Measurements from ENCODE around the gene WBP1L.

The WBP1L gene

GRCh38 chr10:102723989-102724388 is 19.8 kb upstream of the WBP1L start:
- Histone ChIP-seq H3K4me1 (ENCODE audit: insufficient read depth, insufficient read length) (no peaks in the 10 kb centered on the region), H3K27me3 (ENCODE audit: insufficient read depth, insufficient read length) (no peaks in the 10 kb centered on the region), H3K36me3 (ENCODE audit: insufficient read depth, insufficient read length, low read length) (peaks cover 41% of the 10 kb centered on the region), H3K4me3 (ENCODE audit: insufficient read length, low read depth) (no peak overlapping the region), H3K9me3 (ENCODE audit: insufficient read depth, low read length) (no peaks in the 10 kb centered on the region), H3K9ac (ENCODE audit: insufficient read length, low read depth) (no peak overlapping the region)
- DNase-seq (ENCODE audit: low read depth, low spot score), result no peak
- no peak for TF ChIP-seq YY1 (IDR thresholded peaks at IDR 0.05; ENCODE audit: insufficient read depth, insufficient read length)

- no peak for DNase-seq (ENCODE audit: low read depth, low spot score)
- Histone ChIP-seq H3K4me1 (ENCODE audit: insufficient read depth, insufficient read length) (no peaks in the 10 kb centered on the region), H3K9ac (ENCODE audit: insufficient read length, low read depth) (no peak overlapping the region), H3K36me3 (ENCODE audit: insufficient read depth, insufficient read length, low read length) (peaks cover 50% of the 10 kb centered on the region), H3K27me3 (ENCODE audit: insufficient read depth, insufficient read length) (no peaks in the 10 kb centered on the region), H3K4me3 (ENCODE audit: insufficient read length, low read depth) (no peak overlapping the region), H3K9me3 (ENCODE audit: insufficient read depth, low read length) (no peaks in the 10 kb centered on the region)
- no peak for TF ChIP-seq ZNF274 (IDR thresholded peaks at IDR 0.05; ENCODE audit: low read depth, low read length)
- no peak for TF ChIP-seq YY1 (IDR thresholded peaks at IDR 0.05; ENCODE audit: insufficient read depth, insufficient read length)
- TF ChIP-seq SUZ12 (IDR thresholded peaks at IDR 0.05; ENCODE audit: extremely low read depth, insufficient read depth, insufficient read length), result no peak
Measured at GRCh38 chr10:102726274-102726673, 17.5 kb upstream of the WBP1L start.

- H3K36me3 ChIP-seq (ENCODE audit: insufficient read depth, insufficient read length, low read length), result peaks cover 55% of the 10 kb centered on the region
- no peak overlapping the region for H3K9ac ChIP-seq (ENCODE audit: insufficient read length, low read depth)
- no peak overlapping the region for H3K4me3 ChIP-seq (ENCODE audit: insufficient read length, low read depth)
Measured at GRCh38 chr10:102727037-102727818, 16.5 kb upstream of the WBP1L start.

GRCh38 chr10:102729029-102730026 is 14.4 kb upstream of the WBP1L start:
- peaks cover 67% of the 10 kb centered on the region for H3K36me3 ChIP-seq (ENCODE audit: insufficient read depth, insufficient read length, low read length)

More at GRCh38 chr10:102727037-102727818, 16.5 kb upstream of the WBP1L start:
- Histone ChIP-seq H3K4me1 (ENCODE audit: insufficient read depth, insufficient read length) (no peaks in the 10 kb centered on the region), H3K9me3 (ENCODE audit: insufficient read depth, low read length) (no peaks in the 10 kb centered on the region), H3K27me3 (ENCODE audit: insufficient read depth, insufficient read length) (no peaks in the 10 kb centered on the region)
- TF ChIP-seq ZNF274 (IDR thresholded peaks at IDR 0.05; ENCODE audit: low read depth, low read length) (no peak), SUZ12 (IDR thresholded peaks at IDR 0.05; ENCODE audit: extremely low read depth, insufficient read depth, insufficient read length) (no peak), YY1 (IDR thresholded peaks at IDR 0.05; ENCODE audit: insufficient read depth, insufficient read length) (no peak)
- DNase-seq (ENCODE audit: low read depth, low spot score), result no peak

GRCh38 chr10:102731222-102731800 is 12.4 kb upstream of the WBP1L start:
- peaks cover 78% of the 10 kb centered on the region for H3K36me3 ChIP-seq (ENCODE audit: insufficient read depth, insufficient read length, low read length)

More at GRCh38 chr10:102729029-102730026, 14.4 kb upstream of the WBP1L start:
- H3K4me1 ChIP-seq (ENCODE audit: insufficient read depth, insufficient read length), result no peaks in the 10 kb centered on the region
- no peak for DNase-seq (ENCODE audit: low read depth, low spot score)
- no peaks in the 10 kb centered on the region for H3K27me3 ChIP-seq (ENCODE audit: insufficient read depth, insufficient read length)
- no peaks in the 10 kb centered on the region for H3K9me3 ChIP-seq (ENCODE audit: insufficient read depth, low read length)
- no peak overlapping the region for H3K9ac ChIP-seq (ENCODE audit: insufficient read length, low read depth)
- H3K4me3 ChIP-seq (ENCODE audit: insufficient read length, low read depth), result no peak overlapping the region
- TF ChIP-seq YY1 (IDR thresholded peaks at IDR 0.05; ENCODE audit: insufficient read depth, insufficient read length), result no peak
- no peak for TF ChIP-seq SUZ12 (IDR thresholded peaks at IDR 0.05; ENCODE audit: extremely low read depth, insufficient read depth, insufficient read length)
- no peak for TF ChIP-seq ZNF274 (IDR thresholded peaks at IDR 0.05; ENCODE audit: low read depth, low read length)

GRCh38 chr10:102732661-102733060 is 11.1 kb upstream of the WBP1L start:
- H3K4me1 ChIP-seq (ENCODE audit: insufficient read depth, insufficient read length), result peaks cover 4% of the 10 kb centered on the region
- no peaks in the 10 kb centered on the region for H3K9me3 ChIP-seq (ENCODE audit: insufficient read depth, low read length)
- H3K4me3 ChIP-seq (ENCODE audit: insufficient read length, low read depth), result no peak overlapping the region
- TF ChIP-seq YY1 (IDR thresholded peaks at IDR 0.05; ENCODE audit: insufficient read depth, insufficient read length) (no peak), SUZ12 (IDR thresholded peaks at IDR 0.05; ENCODE audit: extremely low read depth, insufficient read depth, insufficient read length) (no peak), ZNF274 (IDR thresholded peaks at IDR 0.05; ENCODE audit: low read depth, low read length) (no peak)
- no peak for DNase-seq (ENCODE audit: low read depth, low spot score)
- H3K27me3 ChIP-seq (ENCODE audit: insufficient read depth, insufficient read length), result no peaks in the 10 kb centered on the region
- no peak overlapping the region for H3K9ac ChIP-seq (ENCODE audit: insufficient read length, low read depth)
- peaks cover 71% of the 10 kb centered on the region for H3K36me3 ChIP-seq (ENCODE audit: insufficient read depth, insufficient read length, low read length)

More at GRCh38 chr10:102731222-102731800, 12.4 kb upstream of the WBP1L start:
- Histone ChIP-seq H3K9ac (ENCODE audit: insufficient read length, low read depth) (no peak overlapping the region), H3K4me3 (ENCODE audit: insufficient read length, low read depth) (no peak overlapping the region), H3K9me3 (ENCODE audit: insufficient read depth, low read length) (no peaks in the 10 kb centered on the region), H3K4me1 (ENCODE audit: insufficient read depth, insufficient read length) (peaks cover 4% of the 10 kb centered on the region), H3K27me3 (ENCODE audit: insufficient read depth, insufficient read length) (no peaks in the 10 kb centered on the region)
- no peak for TF ChIP-seq ZNF274 (IDR thresholded peaks at IDR 0.05; ENCODE audit: low read depth, low read length)
- TF ChIP-seq YY1 (IDR thresholded peaks at IDR 0.05; ENCODE audit: insufficient read depth, insufficient read length), result no peak
- TF ChIP-seq SUZ12 (IDR thresholded peaks at IDR 0.05; ENCODE audit: extremely low read depth, insufficient read depth, insufficient read length), result no peak
- no peak for DNase-seq (ENCODE audit: low read depth, low spot score)

Measured in NT2/D1 (cell line).